ENCODE measurements around the gene SMYD3.

SMYD3 gene

DNA sequence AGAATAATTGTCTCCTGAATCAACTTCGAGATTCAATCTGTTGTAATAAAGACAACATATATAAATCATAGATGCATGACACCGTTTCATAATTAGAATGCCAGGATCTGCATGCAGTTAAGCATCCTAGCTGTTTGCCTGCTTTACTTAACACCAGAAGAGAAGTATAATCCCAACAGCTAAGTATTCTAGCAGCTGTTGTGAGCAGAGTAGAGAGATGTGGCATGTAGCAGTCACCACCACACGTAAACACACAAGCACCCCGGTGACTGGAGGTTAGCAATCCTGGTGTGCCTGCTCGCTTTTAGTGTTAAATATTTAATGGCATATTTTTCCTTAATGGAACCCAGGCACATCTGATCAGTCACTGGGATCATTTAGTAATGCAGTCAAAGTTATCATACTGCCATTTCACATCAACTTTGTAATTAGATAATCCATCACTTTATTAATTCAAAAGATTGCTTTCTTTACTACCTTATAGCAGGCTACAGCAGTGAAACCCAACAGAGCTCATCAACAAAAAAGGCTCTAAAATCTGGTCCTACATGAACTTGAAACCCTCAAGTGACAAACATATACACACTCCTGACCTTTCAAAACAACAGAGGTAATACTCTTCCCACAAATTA is 187.9 kb downstream of the SMYD3 start:
- Histone ChIP-seq H3K4me1 (ENCODE audit: control insufficient read depth in 1 of 2, insufficient read depth in 2 of 2, low read length in 2 of 2) (no peaks in the 10 kb centered on the region), H3K27me3 (ENCODE audit: low read depth, low read length) (no peaks in the 10 kb centered on the region), H3K4me3 (ENCODE audit: low read depth in 1 of 2, low read length in 2 of 2) (no peak overlapping the region), H3K9me3 (ENCODE audit: control insufficient read depth in 1 of 2, low read length in 2 of 2) (no peaks in the 10 kb centered on the region), H3K27ac (ENCODE audit: low read length) (no peak overlapping the region), H3K36me3 (ENCODE audit: control insufficient read depth in 1 of 2, insufficient read depth in 2 of 2, low read length in 2 of 2) (no peaks in the 10 kb centered on the region)

DNA sequence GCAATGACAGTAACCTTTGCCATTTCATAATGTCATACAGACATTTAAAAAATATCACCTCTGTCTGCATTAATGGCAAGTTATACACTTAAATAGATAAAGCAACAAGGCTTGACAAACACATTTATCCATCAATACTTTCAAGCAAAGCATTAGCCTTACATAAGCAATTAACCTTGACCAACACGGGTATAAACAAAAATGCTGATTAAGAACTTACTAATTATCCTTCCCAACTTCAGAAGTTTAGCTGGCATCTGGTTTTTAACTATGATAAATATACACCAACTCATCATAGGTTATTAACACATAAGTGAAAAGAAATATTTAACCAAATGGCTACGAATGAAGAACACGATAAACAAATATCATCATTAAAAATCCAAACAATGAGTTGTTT is 188.5 kb downstream of the SMYD3 start:
- Histone ChIP-seq H3K4me3 (ENCODE audit: low read depth in 1 of 2, low read length in 2 of 2) (no peak overlapping the region), H3K9me3 (ENCODE audit: control insufficient read depth in 1 of 2, low read length in 2 of 2) (no peaks in the 10 kb centered on the region), H3K36me3 (ENCODE audit: control insufficient read depth in 1 of 2, insufficient read depth in 2 of 2, low read length in 2 of 2) (no peaks in the 10 kb centered on the region), H3K27me3 (ENCODE audit: low read depth, low read length) (no peaks in the 10 kb centered on the region), H3K27ac (ENCODE audit: low read length) (no peak overlapping the region), H3K4me1 (ENCODE audit: control insufficient read depth in 1 of 2, insufficient read depth in 2 of 2, low read length in 2 of 2) (no peaks in the 10 kb centered on the region)

DNA sequence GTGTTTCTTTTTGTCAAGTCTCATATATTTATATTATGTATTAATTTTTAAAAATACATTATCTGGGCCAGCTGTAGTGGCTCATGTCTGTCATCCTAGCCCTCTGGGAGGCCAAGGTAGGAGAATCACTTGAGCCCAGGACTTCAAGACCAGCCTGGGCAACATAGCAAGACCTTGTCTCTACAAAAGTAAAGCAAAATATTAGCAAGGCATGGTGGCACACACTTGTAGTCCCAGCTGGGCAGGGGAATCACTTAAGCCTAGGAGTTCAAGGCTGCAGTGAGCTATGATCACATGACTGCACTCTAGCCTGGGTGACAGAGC is 189.1 kb downstream of the SMYD3 start:
- Histone ChIP-seq H3K27me3 (ENCODE audit: low read depth, low read length) (no peaks in the 10 kb centered on the region), H3K9me3 (ENCODE audit: control insufficient read depth in 1 of 2, low read length in 2 of 2) (no peaks in the 10 kb centered on the region), H3K4me1 (ENCODE audit: control insufficient read depth in 1 of 2, insufficient read depth in 2 of 2, low read length in 2 of 2) (no peaks in the 10 kb centered on the region), H3K4me3 (ENCODE audit: low read depth in 1 of 2, low read length in 2 of 2) (no peak overlapping the region), H3K27ac (ENCODE audit: low read length) (no peak overlapping the region), H3K36me3 (ENCODE audit: control insufficient read depth in 1 of 2, insufficient read depth in 2 of 2, low read length in 2 of 2) (no peaks in the 10 kb centered on the region)

DNA sequence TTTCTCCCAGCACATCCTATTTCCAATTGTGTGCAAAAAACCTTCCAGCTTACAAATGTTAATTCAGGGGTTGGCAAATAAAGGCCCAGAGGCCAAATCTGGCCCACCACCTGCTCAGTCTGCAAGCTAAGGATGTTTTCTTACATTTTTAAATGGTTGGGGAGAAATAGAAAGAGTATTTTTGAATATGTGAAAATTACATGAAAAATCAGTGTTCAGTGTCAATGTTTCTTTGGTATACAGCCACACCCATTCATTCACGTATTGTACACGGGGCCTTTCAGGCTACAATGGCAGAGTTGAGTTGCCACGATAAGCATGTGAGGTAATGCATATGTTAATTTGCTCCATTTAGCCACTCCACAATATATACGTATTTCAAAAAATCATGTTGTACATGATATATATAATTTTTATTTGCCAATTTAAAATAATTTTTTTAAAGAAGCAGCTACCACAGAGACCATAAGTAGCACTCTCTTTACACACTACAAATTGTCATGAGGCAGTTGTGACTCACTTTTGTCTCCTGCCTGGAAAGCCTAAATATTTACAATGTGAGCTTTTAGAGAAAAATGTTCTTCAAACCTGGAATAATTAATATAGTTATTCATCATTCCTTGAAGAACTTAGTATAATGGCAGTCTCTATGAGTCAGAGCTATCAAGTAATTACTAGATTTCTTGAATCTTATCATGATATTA is 189.6 kb downstream of the SMYD3 start:
- no peaks in the 10 kb centered on the region for H3K4me1 ChIP-seq (ENCODE audit: control insufficient read depth in 1 of 2, insufficient read depth in 2 of 2, low read length in 2 of 2)

DNA sequence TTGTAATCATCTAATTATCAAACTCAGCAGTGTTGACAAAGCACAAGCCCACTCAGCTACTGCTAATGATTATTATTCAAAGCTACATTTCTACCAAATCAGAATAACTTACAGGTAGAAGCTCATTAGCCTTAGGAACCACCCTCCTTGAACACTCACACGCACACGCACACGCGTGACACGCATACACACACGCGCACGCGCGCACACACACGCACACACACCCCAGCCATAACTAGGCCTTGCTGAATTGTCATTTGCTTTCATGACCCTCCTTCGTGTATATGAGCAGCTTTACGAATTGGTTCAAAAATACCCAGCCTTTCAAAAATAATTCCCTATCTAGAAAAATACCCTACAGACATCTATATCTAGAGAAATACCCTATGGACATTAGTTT is 195.6 kb downstream of the SMYD3 start:
- Histone ChIP-seq H3K27ac (ENCODE audit: low read length) (no peak overlapping the region), H3K27me3 (ENCODE audit: low read depth, low read length) (no peaks in the 10 kb centered on the region), H3K4me3 (ENCODE audit: low read depth in 1 of 2, low read length in 2 of 2) (no peak overlapping the region), H3K9me3 (ENCODE audit: control insufficient read depth in 1 of 2, low read length in 2 of 2) (no peaks in the 10 kb centered on the region), H3K4me1 (ENCODE audit: control insufficient read depth in 1 of 2, insufficient read depth in 2 of 2, low read length in 2 of 2) (no peaks in the 10 kb centered on the region), H3K36me3 (ENCODE audit: control insufficient read depth in 1 of 2, insufficient read depth in 2 of 2, low read length in 2 of 2) (no peaks in the 10 kb centered on the region)

More for the DNA sequence above, 189.6 kb downstream of the SMYD3 start:
- Histone ChIP-seq H3K4me3 (ENCODE audit: low read depth in 1 of 2, low read length in 2 of 2) (no peak overlapping the region), H3K36me3 (ENCODE audit: control insufficient read depth in 1 of 2, insufficient read depth in 2 of 2, low read length in 2 of 2) (no peaks in the 10 kb centered on the region), H3K9me3 (ENCODE audit: control insufficient read depth in 1 of 2, low read length in 2 of 2) (no peaks in the 10 kb centered on the region), H3K27me3 (ENCODE audit: low read depth, low read length) (no peaks in the 10 kb centered on the region), H3K27ac (ENCODE audit: low read length) (no peak overlapping the region)

GRCh38 chr1:246309247-246309884 is 197.7 kb downstream of the SMYD3 start:
- Histone ChIP-seq H3K4me3 (ENCODE audit: low read depth in 1 of 2, low read length in 2 of 2) (no peak overlapping the region), H3K27ac (ENCODE audit: low read length) (no peak overlapping the region), H3K9me3 (ENCODE audit: control insufficient read depth in 1 of 2, low read length in 2 of 2) (no peaks in the 10 kb centered on the region), H3K4me1 (ENCODE audit: control insufficient read depth in 1 of 2, insufficient read depth in 2 of 2, low read length in 2 of 2) (no peaks in the 10 kb centered on the region), H3K27me3 (ENCODE audit: low read depth, low read length) (no peaks in the 10 kb centered on the region), H3K36me3 (ENCODE audit: control insufficient read depth in 1 of 2, insufficient read depth in 2 of 2, low read length in 2 of 2) (no peaks in the 10 kb centered on the region)

DNA sequence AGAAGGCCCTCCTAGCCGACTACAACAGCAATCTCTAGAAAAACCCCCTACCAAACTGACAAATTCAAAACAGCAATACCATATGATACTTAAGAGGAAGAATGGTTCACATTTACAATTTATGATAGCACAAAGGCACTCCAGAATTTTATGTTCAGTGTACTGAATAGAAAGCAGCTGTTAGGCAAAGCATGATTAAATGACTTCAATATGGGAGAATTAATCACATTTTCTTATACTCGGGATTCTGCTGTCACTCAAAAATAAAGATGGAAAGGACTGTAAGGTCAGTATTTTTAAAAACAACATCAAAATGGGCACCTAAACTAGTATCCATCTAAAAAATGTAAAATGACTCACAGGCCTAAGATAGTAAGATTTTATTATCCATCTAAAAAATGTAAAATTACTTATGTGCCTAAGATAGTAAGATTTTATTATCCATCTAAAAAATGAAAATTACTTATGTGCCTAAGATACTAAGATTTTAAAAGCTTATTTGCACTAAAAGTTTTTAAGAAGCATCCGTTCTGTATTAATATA is 198.5 kb downstream of the SMYD3 start:
- no peak overlapping the region for H3K27ac ChIP-seq (ENCODE audit: low read length)
- H3K4me1 ChIP-seq (ENCODE audit: control insufficient read depth in 1 of 2, insufficient read depth in 2 of 2, low read length in 2 of 2) = no peaks in the 10 kb centered on the region
- H3K9me3 ChIP-seq (ENCODE audit: control insufficient read depth in 1 of 2, low read length in 2 of 2) = no peaks in the 10 kb centered on the region
- no peaks in the 10 kb centered on the region for H3K36me3 ChIP-seq (ENCODE audit: control insufficient read depth in 1 of 2, insufficient read depth in 2 of 2, low read length in 2 of 2)
- no peaks in the 10 kb centered on the region for H3K27me3 ChIP-seq (ENCODE audit: low read depth, low read length)
- no peak overlapping the region for H3K4me3 ChIP-seq (ENCODE audit: low read depth in 1 of 2, low read length in 2 of 2)

DNA sequence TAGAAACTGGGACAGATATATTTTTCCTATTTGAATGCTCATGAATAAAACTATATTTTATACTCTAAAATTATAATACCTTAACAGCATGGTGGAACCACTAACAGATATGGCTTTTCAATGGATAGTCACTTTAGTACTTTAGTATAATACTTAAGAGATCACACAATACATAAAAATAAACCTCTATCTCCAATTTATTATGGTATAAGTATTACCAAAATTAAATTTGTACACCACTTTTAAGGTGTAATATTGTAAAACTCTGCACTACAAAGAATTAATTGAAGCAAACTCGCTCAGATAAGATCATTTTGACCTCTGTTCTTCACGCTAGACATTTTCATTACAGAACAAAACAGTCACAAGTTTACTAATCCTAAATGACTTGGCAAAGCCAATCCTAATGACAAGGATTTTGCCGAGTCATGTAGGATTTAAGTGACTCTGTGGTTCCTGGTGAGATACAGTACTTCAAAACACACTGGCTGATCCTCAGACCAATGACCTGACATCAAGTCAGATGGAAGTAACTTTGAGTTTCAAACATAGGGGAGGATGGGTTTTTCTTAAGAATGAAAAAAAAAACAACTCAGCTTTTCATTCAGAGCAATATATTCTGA is 200.6 kb downstream of the SMYD3 start:
- Histone ChIP-seq H3K4me3 (ENCODE audit: low read depth in 1 of 2, low read length in 2 of 2) (no peak overlapping the region), H3K4me1 (ENCODE audit: control insufficient read depth in 1 of 2, insufficient read depth in 2 of 2, low read length in 2 of 2) (no peaks in the 10 kb centered on the region), H3K9me3 (ENCODE audit: control insufficient read depth in 1 of 2, low read length in 2 of 2) (no peaks in the 10 kb centered on the region), H3K27me3 (ENCODE audit: low read depth, low read length) (no peaks in the 10 kb centered on the region), H3K36me3 (ENCODE audit: control insufficient read depth in 1 of 2, insufficient read depth in 2 of 2, low read length in 2 of 2) (no peaks in the 10 kb centered on the region), H3K27ac (ENCODE audit: low read length) (no peak overlapping the region)

DNA sequence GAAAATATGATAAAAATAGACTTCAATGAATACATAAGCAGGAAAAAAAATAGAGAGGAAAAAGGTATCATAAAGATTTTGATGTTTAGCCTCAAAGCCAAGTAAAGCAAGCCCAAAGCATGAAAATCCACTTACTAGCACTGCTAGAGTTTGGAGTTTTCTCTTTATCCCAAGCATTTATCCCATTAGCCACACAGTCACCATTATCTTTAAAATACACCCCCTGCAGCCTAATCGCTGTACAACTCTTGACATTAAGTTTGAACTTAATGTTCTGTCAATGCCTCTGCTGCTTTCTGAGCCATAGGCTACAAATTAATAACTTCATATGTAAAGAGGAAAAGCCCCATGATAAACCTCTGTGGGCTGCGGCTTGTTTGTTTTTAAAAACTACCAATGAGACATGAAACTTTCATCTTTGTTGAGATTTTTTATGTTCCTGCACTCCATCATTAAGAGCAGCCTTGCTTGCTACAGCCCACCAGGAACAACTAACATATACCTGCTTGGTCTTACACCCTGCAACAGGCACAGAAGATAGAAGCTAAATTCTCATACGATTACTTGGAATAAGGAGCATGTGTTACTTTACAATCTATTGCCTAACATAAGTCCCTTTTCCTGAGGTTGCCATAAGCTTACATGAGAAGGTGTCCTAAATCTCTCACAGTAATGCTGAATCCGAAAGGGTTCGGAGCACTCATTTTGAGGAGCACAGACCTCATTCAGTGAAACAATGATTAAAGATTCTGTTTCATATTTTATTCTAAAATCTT is 202.4 kb downstream of the SMYD3 start:
- no peaks in the 10 kb centered on the region for H3K9me3 ChIP-seq (ENCODE audit: control insufficient read depth in 1 of 2, low read length in 2 of 2)
- no peaks in the 10 kb centered on the region for H3K4me1 ChIP-seq (ENCODE audit: control insufficient read depth in 1 of 2, insufficient read depth in 2 of 2, low read length in 2 of 2)
- H3K27ac ChIP-seq (ENCODE audit: low read length) = no peak overlapping the region
- no peak overlapping the region for H3K4me3 ChIP-seq (ENCODE audit: low read depth in 1 of 2, low read length in 2 of 2)
- no peaks in the 10 kb centered on the region for H3K36me3 ChIP-seq (ENCODE audit: control insufficient read depth in 1 of 2, insufficient read depth in 2 of 2, low read length in 2 of 2)
- H3K27me3 ChIP-seq (ENCODE audit: low read depth, low read length) = no peaks in the 10 kb centered on the region

- Histone ChIP-seq H3K27ac (ENCODE audit: low read length) (no peak overlapping the region), H3K36me3 (ENCODE audit: control insufficient read depth in 1 of 2, insufficient read depth in 2 of 2, low read length in 2 of 2) (no peaks in the 10 kb centered on the region), H3K4me3 (ENCODE audit: low read depth in 1 of 2, low read length in 2 of 2) (no peak overlapping the region), H3K27me3 (ENCODE audit: low read depth, low read length) (no peaks in the 10 kb centered on the region), H3K4me1 (ENCODE audit: control insufficient read depth in 1 of 2, insufficient read depth in 2 of 2, low read length in 2 of 2) (no peaks in the 10 kb centered on the region), H3K9me3 (ENCODE audit: control insufficient read depth in 1 of 2, low read length in 2 of 2) (no peaks in the 10 kb centered on the region)
Measured at GRCh38 chr1:246302711-246303317, 204.3 kb downstream of the SMYD3 start.

Measured in muscle layer of duodenum (tissue), 2 donors.